DMS53 (cell line): ENCODE results near the gene CRYGA.
A peak's percentile ranks its signal among the peaks of the same experiment; 100 is the strongest.
"Not testable (repeated sequence)": the region's sequence is repeated elsewhere in the genome, so short reads cannot be mapped to it uniquely, and the experiment has no call there.

ENCODE experiments used
- DNase-seq: peaks from one replicate; lab custom pipeline; 2025; lab: John Stamatoyannopoulos, UW

The CRYGA gene

GRCh38 chr2:208125251-208125650, 38.1 kb downstream of the CRYGA start:
- no peak for DNase-seq

- not testable (repeated sequence) for DNase-seq
These were observed 39.2 kb downstream of the CRYGA start, which contains the start of gene CRYGD for GRCh38 chr2:208124013-208124715. Gene CRYGD (minus strand): TSS chr2:208124524. CDS start chr2:208124473, 51 bp downstream.

- no peak for DNase-seq
These were observed 41.1 kb downstream of the CRYGA start for GRCh38 chr2:208122248-208122647.

GRCh38 chr2:208118918-208119317, 44.5 kb downstream of the CRYGA start:
- DNase-seq: no peak

GRCh38 chr2:208117390-208117789, 46.0 kb downstream of the CRYGA start:
- DNase-seq: not testable (repeated sequence)

- peak; percentile 77 for DNase-seq
These were observed 50.4 kb downstream of the CRYGA start for GRCh38 chr2:208112969-208113368.

GRCh38 chr2:208112273-208112745, 51.1 kb downstream of the CRYGA start:
- not testable (repeated sequence) for DNase-seq
